ENCODE results near the gene C2orf76.
"Not testable (repeated sequence)": the region's sequence is repeated elsewhere in the genome, so short reads cannot be mapped to it uniquely, and the experiment has no call there.

The C2orf76 gene

DNA sequence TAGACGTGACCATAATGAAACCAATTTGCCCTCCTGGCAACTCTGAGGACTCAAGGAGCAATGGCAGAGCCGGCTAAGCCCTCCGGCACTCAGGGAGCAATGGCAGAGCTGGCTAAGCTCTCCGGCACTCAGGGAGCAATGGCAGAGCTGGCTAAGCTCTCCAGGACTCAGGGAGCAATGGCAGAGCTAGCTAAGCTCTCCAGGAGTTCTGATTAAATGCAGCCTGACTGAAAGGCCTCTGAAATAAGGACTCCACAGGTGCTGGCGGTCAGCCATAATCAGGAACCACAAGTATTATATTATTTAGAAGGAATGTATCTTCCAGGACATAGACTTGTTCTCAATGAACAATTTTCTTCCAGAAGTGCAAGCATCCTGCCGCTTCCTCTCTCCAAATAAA lies 65.2 kb downstream of the C2orf76 start:
- in situ Hi-C loops (cut with MboI; ENCODE audit: low sequenced_read_pairs): no loop called here

DNA sequence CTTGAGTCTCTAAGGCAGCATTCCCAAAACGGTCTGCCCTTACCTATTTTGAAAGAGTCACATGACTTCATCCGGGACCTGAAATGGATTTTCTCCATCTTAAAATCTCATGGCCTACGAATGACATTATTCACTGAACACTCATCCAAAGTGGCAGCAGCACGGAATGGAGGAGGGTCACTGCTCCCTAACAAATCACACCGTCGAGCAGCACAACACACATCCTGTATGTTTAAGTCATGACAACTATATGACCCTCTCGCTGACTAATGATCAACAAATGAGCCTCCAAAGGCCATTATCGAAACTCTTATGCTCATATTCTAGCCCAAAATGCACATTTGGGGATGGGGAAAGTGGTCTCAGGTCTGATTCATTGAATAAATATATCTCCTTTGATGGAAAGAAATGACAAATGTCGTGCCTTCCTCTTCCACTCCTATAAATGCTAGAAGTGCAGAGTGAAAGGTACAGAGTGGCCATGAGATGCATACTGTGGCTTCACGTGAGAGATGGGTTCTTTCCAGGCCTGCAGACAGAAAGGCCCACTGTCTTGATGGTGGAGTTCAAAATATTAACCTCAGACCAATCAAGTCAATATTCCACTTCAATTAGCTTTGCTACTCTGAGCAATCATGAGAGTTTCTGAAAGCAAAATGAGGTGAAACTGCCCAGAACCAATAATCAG lies 70.8 kb downstream of the C2orf76 start:
- in situ Hi-C loops (cut with MboI; ENCODE audit: low sequenced_read_pairs): no loop called here

- in situ Hi-C loops (cut with MboI; ENCODE audit: low sequenced_read_pairs): no loop called here
Measured at GRCh38 chr2:119294671-119295070, 72.0 kb downstream of the C2orf76 start.

GRCh38 chr2:119293900-119294299 lies 72.7 kb downstream of the C2orf76 start:
- in situ Hi-C loops (cut with MboI; ENCODE audit: low sequenced_read_pairs): no loop called here

DNA sequence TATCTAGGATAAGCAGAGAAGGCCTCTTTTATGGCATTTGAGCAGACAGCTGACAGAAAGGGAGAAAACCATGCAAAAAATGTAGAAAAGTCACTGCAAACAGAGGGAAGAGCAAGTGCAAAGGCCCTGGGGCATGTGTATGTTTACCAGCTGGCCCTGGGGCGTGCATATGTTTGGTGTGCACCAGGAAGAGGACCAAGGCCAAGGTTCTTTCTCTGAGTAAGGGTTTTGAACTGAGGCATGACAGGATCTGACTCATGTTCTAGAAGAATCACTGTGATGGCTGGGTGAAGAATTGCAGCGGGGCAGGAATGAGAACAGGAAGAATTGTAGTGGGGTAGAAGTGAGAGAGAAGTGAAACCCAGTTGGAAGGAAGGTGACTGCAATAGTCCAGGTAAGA lies 73.4 kb downstream of the C2orf76 start:
- in situ Hi-C loops (cut with MboI; ENCODE audit: low sequenced_read_pairs): no loop called here

DNA sequence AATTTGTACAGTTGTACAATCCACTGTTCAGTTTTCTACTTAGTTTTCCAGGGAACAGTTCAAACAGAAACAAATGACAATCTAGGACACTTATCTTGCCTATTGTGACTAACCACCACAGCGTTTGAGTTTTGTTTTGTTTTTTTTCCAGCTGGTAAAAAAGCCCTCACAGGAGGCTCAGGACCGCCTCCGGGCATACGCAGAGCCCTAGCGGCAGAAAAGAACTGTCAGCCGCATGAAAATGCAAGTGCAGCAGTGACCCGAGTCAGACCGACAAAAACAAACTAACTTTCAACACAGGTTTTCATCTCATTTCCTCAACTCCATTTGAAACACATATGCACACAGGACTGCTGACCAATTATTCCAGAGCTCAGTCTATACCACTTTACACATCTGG lies 74.4 kb downstream of the C2orf76 start:
- in situ Hi-C loops (cut with MboI; ENCODE audit: low sequenced_read_pairs): no loop called here

- in situ Hi-C loops (cut with MboI; ENCODE audit: low sequenced_read_pairs): no loop called here
Measured at GRCh38 chr2:119291588-119292167, 75.0 kb downstream of the C2orf76 start.

DNA sequence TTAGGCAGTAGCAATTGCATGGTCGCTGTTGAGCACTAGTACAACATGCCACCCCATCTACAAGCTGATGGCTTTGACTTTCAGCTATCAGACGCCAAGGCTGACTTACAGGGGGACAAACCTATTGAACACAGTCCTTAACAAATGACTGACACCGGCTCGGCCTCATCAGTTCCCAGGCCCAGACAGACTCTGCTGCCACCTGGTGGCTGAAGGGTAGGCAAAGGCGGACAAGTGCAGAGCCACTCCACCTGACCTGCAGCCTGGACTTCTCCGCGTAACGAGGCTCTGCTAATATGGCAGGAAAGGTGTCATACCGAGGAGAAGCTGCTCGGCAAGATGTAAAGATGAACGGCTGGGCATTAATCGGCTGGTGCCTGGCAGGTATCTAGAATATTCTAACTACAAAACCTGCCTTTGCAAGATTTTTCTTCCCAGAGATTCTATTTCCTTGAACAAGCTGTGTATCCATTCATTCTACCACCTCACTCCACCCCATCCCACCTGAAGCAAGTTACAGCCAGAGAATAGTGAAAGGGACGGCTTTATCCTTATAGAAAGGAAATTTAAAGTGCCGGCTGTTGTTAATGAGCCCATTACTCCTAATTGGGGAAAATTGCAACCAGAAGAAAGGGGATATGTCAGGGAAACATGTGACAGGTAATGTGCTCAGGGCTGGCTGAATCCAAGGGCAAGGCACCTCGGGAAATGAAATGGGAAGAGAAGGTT lies 75.6 kb downstream of the C2orf76 start:
- in situ Hi-C loops (cut with MboI; ENCODE audit: low sequenced_read_pairs): no loop called here

DNA sequence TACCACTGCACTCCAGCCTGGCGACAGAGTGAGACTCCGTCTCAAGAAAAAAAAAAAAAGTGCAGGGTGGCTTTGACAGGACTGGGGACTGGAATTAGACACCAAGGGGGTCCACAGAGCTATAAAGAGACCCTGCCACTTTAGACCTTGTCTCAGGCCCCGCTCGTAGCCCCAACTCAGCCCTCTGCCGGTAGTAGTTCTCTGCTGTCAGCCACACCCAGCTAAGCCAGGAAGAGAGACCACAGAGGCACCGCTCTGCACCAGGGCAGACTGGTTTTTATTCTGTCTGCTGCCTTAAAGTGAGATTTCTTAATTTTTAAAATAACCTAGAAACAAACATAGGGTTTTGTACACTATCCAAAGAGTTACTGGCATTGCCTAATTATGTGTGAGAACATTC lies 77.0 kb downstream of the C2orf76 start:
- in situ Hi-C loops (cut with MboI; ENCODE audit: low sequenced_read_pairs): no loop called here

GRCh38 chr2:119289093-119289492 lies 77.5 kb downstream of the C2orf76 start:
- in situ Hi-C loops (cut with MboI; ENCODE audit: low sequenced_read_pairs): no loop called here

DNA sequence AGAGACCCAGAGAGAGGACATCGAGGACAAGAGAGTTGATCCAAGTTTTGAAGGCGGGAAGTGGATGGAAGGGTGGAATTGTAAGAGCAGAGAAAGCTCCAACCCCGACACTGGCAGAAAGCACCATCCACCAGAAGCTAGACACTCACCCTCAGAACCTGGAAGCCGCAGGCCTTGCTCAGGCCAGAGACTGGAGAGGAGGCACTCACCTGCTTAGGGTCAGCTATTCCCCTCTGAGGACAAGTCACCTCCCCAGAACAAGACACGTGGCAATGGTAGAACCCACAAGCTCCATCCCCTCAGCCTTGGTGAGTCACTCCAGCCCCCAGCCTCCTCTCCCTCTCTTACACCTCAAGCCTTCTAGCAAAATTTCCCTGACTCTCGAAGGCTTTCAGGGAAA lies 78.1 kb downstream of the C2orf76 start:
- in situ Hi-C loops (cut with MboI; ENCODE audit: low sequenced_read_pairs): no loop called here

GRCh38 chr2:119286661-119287060 lies 80.0 kb downstream of the C2orf76 start:
- in situ Hi-C loops (cut with MboI; ENCODE audit: low sequenced_read_pairs): no loop called here

DNA sequence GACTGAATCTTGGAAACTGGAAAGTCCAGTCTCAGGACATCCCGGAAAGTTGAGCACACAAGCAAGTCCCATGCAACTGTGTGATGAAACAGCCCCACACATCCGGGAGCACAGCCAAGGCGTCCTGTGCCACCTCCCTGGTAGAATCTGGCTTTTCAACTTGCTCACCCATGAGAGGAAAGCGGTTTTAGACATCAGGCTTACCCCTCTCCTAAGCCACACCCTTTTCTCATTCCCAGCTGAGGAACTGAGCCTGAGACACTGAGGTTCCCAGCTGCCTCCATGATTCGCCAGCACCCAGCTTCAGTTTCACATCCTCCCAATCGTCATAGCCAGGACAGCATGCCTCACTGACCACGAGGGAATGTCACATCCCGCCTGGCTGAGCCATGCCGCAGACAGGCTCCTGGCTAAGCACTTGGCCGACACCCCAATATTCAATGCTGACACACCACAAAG lies 82.7 kb downstream of the C2orf76 start:
- in situ Hi-C loops (cut with MboI; ENCODE audit: low sequenced_read_pairs): no loop called here

DNA sequence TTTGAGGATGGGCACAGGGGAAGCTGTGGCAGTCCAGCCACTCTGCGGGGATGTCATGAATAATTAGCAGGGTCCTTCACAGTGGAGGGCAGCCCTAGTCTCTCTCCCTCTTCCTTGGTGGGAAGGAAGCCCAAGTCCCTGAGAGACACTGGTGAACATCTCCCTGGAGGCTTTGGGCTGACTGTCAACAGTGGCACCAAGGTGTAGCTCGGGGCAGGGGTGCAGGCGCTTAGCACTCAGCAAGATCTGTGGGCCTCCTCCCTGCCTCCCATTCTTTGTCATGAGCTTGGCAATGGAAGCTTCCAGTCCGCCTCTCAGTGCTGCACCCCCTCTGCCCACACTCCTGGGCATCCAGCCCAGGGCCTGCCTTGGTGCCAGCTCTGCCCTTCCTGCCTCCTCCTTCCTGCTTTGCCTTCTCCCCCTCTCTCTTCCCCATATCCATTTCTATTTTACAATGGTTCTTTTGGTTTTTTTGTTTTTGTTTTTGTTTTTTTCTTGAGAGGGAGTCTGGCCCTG lies 83.6 kb downstream of the C2orf76 start:
- in situ Hi-C loops (cut with MboI; ENCODE audit: low sequenced_read_pairs): no loop called here

DNA sequence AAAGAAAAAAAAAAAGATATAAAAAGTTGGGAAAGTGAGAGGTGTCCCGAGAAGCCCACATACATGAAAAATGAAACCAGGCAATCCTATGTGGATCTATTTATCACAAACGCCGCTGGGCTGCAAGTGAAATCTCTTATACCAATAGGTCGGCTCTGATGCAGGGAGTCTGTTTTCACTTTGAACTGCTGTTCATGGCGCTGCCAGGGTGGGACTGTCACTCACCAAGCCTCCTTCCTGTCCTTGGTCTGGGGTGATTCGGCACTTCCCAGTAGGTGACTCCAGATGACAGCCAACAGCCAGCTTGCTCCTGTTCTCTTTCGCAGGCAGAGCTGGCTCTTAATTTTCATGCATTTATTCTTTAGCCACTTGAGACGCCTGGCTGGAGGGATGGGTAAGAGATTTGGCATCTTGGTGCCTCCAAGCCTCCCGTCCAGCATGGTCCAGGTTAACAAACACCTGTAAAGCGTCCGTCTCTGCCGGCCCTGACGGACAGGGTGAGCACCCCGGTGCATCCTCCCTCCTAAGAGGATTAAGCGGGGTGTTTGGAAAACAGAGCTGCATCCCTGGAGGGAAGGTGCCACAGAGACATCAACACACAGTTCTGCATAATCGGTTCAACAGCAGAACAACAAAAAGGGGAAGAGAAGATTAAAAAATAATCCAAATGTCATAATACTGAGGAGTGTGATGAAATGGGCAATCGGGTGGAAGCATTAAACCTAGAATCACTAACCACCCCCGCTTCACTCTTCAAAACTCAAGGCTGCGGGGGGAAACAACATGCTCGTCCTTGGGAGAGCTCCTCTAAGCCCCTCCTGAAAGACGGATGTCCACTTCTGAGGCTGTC lies 84.3 kb downstream of the C2orf76 start:
- in situ Hi-C loops (cut with MboI; ENCODE audit: low sequenced_read_pairs): no loop called here

DNA sequence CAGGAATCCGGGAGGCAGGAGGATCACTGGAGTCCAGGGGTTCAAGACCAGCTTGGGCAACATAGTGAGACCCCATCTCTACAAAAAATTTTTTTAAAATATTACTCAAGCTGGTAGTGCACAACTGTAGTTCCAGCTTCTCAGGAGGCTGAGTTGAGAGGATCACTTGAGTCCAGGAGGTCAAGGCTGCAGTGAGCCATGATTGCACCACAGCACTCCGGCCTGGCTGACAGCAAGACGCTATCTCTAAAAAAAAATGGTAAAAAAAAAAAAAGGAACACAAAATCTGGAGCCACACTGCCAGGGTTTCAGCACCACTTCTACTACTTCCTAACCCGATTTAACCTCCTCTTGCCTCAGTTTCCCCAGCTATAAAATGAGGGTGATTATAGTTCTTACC lies 86.0 kb downstream of the C2orf76 start:
- in situ Hi-C loops (cut with MboI; ENCODE audit: low sequenced_read_pairs): no loop called here

- in situ Hi-C loops (cut with MboI; ENCODE audit: low sequenced_read_pairs): no loop called here
Measured at GRCh38 chr2:119279666-119280065, 87.0 kb downstream of the C2orf76 start.

DNA sequence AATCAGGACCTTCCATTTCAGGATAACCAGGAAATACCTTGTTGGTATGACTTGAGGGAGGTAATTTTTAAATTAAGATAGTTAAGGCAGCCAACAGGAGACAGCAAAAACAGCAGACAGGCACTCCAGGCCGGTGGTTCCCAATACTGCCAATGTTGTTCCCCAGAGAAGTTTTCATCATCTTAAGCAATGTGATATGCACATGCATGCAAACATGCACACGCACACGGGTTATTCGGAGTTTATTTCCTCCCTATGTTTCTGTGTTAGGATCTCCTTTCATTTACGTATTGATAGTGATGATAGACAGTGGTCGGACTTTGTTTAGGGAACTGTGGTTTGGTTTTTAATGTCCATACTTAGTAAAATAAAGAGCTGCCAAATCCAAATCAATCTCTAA lies 87.7 kb downstream of the C2orf76 start:
- in situ Hi-C loops (cut with MboI; ENCODE audit: low sequenced_read_pairs): no loop called here

- in situ Hi-C loops (cut with MboI; ENCODE audit: low sequenced_read_pairs): not testable (repeated sequence)
Measured at GRCh38 chr2:119278385-119278784, 88.2 kb downstream of the C2orf76 start.

DNA sequence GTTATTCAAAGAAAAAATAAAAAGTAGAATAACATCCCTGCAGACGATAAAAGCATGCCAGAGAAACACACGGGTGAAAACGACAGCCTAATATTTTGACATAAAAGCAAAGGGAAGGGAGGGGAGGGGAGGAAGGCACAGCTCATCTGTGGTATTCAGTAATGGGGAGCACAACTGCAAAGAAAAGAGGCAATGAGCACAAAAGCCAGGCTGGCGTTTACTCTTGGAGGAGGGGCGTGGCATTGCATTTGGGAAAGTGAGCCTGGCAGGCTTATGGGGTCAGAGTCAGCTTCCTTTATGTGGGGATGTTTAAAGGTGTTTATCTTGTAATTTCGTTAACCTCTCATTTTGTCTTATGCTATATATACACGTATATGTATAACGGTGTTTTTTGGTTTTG lies 89.8 kb downstream of the C2orf76 start:
- in situ Hi-C loops (cut with MboI; ENCODE audit: low sequenced_read_pairs): no loop called here

- in situ Hi-C loops (cut with MboI; ENCODE audit: low sequenced_read_pairs): no loop called here
Measured at GRCh38 chr2:119267604-119268003, 99.0 kb downstream of the C2orf76 start.
